Measurements from ENCODE around the gene PNPLA2.

The PNPLA2 gene

DNA sequence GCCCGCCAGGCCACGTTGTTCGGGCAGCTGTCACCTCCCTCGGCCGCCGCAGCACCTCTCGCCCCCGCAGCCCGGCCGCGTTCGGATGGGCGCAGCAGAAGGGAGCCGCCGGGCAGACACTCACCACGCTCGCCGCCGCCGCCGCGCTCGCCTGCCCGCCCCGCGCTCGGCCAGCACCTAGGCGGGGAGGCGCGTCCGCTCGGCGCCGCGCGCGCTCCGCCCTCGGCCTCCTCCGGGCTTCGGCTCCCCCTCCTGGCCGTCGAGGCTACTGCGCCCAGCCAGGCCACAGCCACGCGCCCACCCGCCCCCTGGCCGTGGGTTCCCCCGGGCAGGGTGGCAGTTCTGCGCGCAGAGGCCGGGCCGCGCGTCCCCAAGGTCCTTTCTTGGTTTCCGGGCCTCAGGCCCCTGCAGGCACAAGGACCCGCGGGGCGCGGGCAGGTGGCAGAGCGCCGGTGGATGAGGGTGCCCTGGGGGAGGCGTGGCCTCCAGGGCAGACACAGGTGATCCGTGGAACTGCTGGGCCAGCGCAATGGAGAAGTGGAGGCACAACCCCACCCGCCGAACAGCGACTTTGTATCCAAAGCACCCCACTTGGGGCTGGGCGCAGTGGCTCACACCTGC, 20.5 kb upstream of the PNPLA2 start, which contains the start of gene SLC25A22:
SLC25A22 (minus strand) TSS at position 189 of the 621 bp plus-strand sequence. CDS start 3,275 bp downstream, outside the sequence.
- no peak for FAIRE-seq
- DNase-seq (ENCODE audit: insufficient read length, low spot score): peak; percentile 75
- TF ChIP-seq CTCF (IDR thresholded peaks at IDR 0.05; ENCODE audit: insufficient read depth, missing control alignments): peak; percentile 53

DNA sequence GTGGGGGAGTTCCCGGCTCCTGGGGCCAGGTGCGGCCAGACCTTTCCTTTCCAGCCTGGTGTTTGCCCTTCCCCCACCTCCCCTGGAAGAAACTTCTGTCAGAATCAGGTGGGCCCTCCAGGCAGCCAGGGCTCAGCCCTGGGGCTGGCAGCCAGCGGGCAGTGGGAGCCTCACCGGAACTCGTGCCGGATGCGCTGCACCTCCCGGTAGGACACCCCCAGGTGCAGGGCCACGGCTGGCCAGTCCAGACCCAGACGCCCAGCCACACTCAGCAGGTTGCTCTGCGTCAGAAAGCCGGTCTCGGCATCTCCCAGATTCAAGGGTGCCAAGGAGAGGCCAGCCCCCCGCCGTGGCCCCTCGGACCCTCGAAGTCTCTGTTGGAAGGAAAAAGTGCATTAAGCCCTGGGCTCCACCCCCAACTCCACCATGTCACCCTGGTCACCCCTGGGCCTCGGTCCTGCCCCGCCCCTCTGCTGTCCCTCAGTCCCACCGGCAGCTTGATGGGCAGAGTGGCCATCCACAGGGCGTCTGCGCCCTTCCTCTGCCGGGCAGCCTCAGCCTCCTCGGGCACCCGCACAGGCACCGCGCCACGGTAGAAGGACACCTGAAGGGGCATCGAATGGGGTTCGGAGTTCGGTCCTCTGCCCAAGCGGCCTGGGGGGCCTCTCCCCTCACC, 18.9 kb upstream of the PNPLA2 start:
- no peak for DNase-seq (ENCODE audit: insufficient read length, low spot score)
- TF ChIP-seq CTCF (IDR thresholded peaks at IDR 0.05; ENCODE audit: insufficient read depth, missing control alignments): no peak
- no peak for FAIRE-seq

- DNase-seq (ENCODE audit: insufficient read length, low spot score) (no peak), FAIRE-seq (no peak)
- TF ChIP-seq CTCF (IDR thresholded peaks at IDR 0.05; ENCODE audit: insufficient read depth, missing control alignments): no peak
Measured at GRCh38 chr11:800473-800872, 18.2 kb upstream of the PNPLA2 start.

DNA sequence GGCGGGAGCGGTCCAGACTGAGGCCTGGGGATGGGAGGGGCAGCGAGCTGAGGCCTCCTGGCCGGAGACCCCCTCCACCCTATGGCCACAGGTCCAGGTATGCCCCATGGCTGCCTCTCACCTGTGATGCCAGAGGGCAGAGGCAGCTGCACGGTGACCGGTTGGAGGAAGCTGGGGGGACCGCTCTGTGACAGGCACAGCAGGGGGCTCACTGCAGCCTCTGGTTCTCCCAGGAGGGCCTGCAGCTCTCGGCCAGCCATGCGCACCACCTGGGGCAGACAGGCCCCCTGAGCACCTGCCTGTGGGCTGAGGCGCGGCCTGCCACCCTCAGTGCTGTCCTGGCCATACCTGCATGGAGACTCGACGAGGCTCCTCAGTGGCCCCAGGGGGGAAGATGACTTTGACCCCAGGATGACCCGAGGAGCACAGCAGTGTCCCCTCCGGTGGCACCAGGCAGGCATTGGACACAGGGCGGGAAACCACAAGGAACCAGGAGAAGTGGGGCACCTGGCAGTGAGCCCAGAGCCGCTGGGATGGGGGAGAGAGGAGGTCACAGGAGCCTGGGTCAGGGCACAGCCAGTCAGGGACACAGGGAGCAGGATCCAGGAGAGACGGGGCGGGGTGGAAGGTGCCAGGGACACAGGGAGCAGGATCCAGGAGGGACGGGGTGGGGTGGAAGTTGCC, 17.5 kb upstream of the PNPLA2 start:
- FAIRE-seq (no peak), DNase-seq (ENCODE audit: insufficient read length, low spot score) (no peak)
- no peak for TF ChIP-seq CTCF (IDR thresholded peaks at IDR 0.05; ENCODE audit: insufficient read depth, missing control alignments)

- FAIRE-seq (no peak), DNase-seq (ENCODE audit: insufficient read length, low spot score) (no peak)
- TF ChIP-seq CTCF (IDR thresholded peaks at IDR 0.05; ENCODE audit: insufficient read depth, missing control alignments): no peak
Measured at GRCh38 chr11:802018-802617, 16.6 kb upstream of the PNPLA2 start.

- FAIRE-seq (no peak), DNase-seq (ENCODE audit: insufficient read length, low spot score) (no peak)
- no peak for TF ChIP-seq CTCF (IDR thresholded peaks at IDR 0.05; ENCODE audit: insufficient read depth, missing control alignments)
Measured at GRCh38 chr11:802693-803466, 15.8 kb upstream of the PNPLA2 start.
